ENCODE measurements around the gene AKR1D1. TPM values are rescaled to one million over a fixed set of nuclear protein-coding genes. Genes with fewer than 3 reads are reported as not detected.
A peak's percentile ranks its signal among the peaks of the same experiment; 100 is the strongest.

AKR1D1 gene
- total and polyA plus RNA-seq, 2 of the 13 experiments (the other 11 are each of a cell fraction or from before 2014, with no cell fraction given) = 6.9 to 37.0 TPM

DNA sequence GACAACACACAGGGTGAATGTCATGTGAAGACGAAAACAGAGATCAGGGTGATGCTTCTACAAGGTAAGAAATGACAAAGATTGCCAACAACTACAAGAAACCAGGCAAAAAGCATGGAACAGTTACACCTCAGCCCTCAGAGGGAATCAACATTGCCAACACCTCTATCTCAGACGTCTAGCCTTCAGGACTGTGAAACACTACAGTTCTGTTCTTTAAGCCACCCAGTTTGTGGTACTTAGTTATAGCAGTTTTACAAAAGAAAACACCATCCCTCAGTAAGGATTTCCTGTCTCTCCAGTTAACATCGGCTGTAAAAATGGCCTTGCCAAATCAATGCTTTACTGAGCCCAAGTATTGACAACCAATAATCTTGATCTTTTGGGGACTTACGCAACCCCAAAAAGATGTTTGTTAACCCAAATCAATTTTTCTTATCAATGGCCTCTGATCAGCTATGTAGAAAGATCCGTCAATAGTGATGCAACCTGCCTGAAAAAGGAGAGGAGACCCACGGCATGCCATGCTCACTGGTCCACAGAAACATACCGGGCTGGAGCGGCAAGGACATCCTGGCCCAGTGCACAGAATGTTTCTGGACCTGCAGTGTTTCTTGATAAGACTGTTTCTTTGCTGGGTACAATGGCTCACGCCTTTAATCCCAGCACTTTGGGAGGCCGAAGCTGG, 44.0 kb downstream of the AKR1D1 start (continued):
- TF ChIP-seq E2F5 (CRISPR knock-in tag; conservative IDR thresholded peaks at IDR 0.05) (no peak), ZNF672 (CRISPR knock-in tag; IDR thresholded peaks at IDR 0.05) (no peak), ZNF543 (CRISPR knock-in tag; IDR thresholded peaks at IDR 0.05) (no peak), ZNF777 (CRISPR knock-in tag; IDR thresholded peaks at IDR 0.05) (no peak), ZNF460 (CRISPR knock-in tag; IDR thresholded peaks at IDR 0.05; ENCODE audit: borderline replicate concordance) (no peak), E2F1 (CRISPR knock-in tag; IDR thresholded peaks at IDR 0.05) (peak; percentile 51; the same call in 1 of the 2 replicates), MAFG (CRISPR knock-in tag; IDR thresholded peaks at IDR 0.05) (no peak), ZMAT3 (CRISPR knock-in tag; conservative IDR thresholded peaks at IDR 0.05) (no peak), GZF1 (CRISPR knock-in tag; IDR thresholded peaks at IDR 0.05) (no peak), ZBTB8A (CRISPR knock-in tag; IDR thresholded peaks at IDR 0.05; ENCODE audit: borderline replicate concordance, low read depth) (no peak), ZNF816 (CRISPR knock-in tag; IDR thresholded peaks at IDR 0.05; ENCODE audit: borderline replicate concordance) (no peak), ELF3 (CRISPR knock-in tag; IDR thresholded peaks at IDR 0.05) (no peak), JARID2 (CRISPR knock-in tag; IDR thresholded peaks at IDR 0.05; ENCODE audit: insufficient replicate concordance) (no peak), ZNF382 (CRISPR knock-in tag; IDR thresholded peaks at IDR 0.05; ENCODE audit: borderline replicate concordance) (no peak), SRF (IDR thresholded peaks at IDR 0.05; ENCODE audit: low read depth, low read length) (no peak), ZBTB38 (CRISPR knock-in tag; IDR thresholded peaks at IDR 0.05) (peak; percentile 60; the same call in 1 of the 2 replicates), RFX1 (IDR thresholded peaks at IDR 0.05) (no peak), TBX3 (IDR thresholded peaks at IDR 0.05; ENCODE audit: borderline replicate concordance) (no peak), ZSCAN12 (CRISPR knock-in tag; IDR thresholded peaks at IDR 0.05) (no peak), FOXP1 (IDR thresholded peaks at IDR 0.05) (no peak), FOXP1 (CRISPR knock-in tag; IDR thresholded peaks at IDR 0.05) (peak; percentile 53; the same call in 1 of the 2 replicates), IRF9 (CRISPR knock-in tag; IDR thresholded peaks at IDR 0.05; ENCODE audit: borderline replicate concordance) (no peak), ZNF768 (CRISPR knock-in tag; IDR thresholded peaks at IDR 0.05) (no peak), BORCS8-MEF2B (CRISPR knock-in tag; IDR thresholded peaks at IDR 0.05) (no peak), ZZZ3 (CRISPR knock-in tag; IDR thresholded peaks at IDR 0.05; ENCODE audit: borderline replicate concordance) (no peak), HDAC2 (CRISPR knock-in tag; IDR thresholded peaks at IDR 0.05) (peak; percentile 87), FOXM1 (CRISPR knock-in tag; IDR thresholded peaks at IDR 0.05) (no peak)
- TF ChIP-seq, protein P1, sequence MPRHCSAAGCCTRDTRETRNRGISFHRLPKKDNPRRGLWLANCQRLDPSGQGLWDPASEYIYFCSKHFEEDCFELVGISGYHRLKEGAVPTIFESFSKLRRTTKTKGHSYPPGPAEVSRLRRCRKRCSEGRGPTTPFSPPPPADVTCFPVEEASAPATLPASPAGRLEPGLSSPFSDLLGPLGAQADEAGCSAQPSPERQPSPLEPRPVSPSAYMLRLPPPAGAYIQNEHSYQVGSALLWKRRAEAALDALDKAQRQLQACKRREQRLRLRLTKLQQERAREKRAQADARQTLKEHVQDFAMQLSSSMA (CRISPR knock-in tag; IDR thresholded peaks at IDR 0.05) = no peak
- TF ChIP-seq, protein P2, sequence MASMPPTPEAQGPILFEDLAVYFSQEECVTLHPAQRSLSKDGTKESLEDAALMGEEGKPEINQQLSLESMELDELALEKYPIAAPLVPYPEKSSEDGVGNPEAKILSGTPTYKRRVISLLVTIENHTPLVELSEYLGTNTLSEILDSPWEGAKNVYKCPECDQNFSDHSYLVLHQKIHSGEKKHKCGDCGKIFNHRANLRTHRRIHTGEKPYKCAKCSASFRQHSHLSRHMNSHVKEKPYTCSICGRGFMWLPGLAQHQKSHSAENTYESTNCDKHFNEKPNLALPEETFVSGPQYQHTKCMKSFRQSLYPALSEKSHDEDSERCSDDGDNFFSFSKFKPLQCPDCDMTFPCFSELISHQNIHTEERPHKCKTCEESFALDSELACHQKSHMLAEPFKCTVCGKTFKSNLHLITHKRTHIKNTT (CRISPR knock-in tag; IDR thresholded peaks at IDR 0.05) = no peak

Data from HepG2 (cell line).